HUES48 (cell line): Measurements from ENCODE around the gene NAA40.

ENCODE experiments used
- H3K27ac ChIP-seq: one replicate; pipeline ENCODE4 v1.7.0; 2013; ENCODE audit warnings: low read depth, low read length, inconsistent platforms
- H3K27me3 ChIP-seq: 2 replicates; pipeline ENCODE4 v1.6.1; 2013; ENCODE audit warnings: mild to moderate bottlenecking, low read length; ENCODE audit not compliant: control insufficient read depth, insufficient read depth
- H3K36me3 ChIP-seq: 2 replicates; pipeline ENCODE4 v1.6.1; 2013; ENCODE audit warnings: low read length; ENCODE audit not compliant: control insufficient read depth, insufficient read depth
- H3K4me1 ChIP-seq: 2 replicates; pipeline ENCODE4 v1.6.1; 2013; ENCODE audit warnings: mild to moderate bottlenecking, low read length; ENCODE audit not compliant: control insufficient read depth, insufficient read depth
- H3K4me3 ChIP-seq: 2 replicates; pipeline ENCODE4 v1.5.1; 2013; ENCODE audit warnings: mild to moderate bottlenecking, low read depth, low read length
- H3K9ac ChIP-seq: 2 replicates; pipeline ENCODE4 v1.6.1; 2013; ENCODE audit warnings: mild to moderate bottlenecking, low read depth, low read length, moderate library complexity
- H3K9me3 ChIP-seq: 2 replicates; pipeline ENCODE4 v1.6.1; 2013; ENCODE audit warnings: low read length; ENCODE audit not compliant: control insufficient read depth, insufficient read depth

NAA40 gene

DNA sequence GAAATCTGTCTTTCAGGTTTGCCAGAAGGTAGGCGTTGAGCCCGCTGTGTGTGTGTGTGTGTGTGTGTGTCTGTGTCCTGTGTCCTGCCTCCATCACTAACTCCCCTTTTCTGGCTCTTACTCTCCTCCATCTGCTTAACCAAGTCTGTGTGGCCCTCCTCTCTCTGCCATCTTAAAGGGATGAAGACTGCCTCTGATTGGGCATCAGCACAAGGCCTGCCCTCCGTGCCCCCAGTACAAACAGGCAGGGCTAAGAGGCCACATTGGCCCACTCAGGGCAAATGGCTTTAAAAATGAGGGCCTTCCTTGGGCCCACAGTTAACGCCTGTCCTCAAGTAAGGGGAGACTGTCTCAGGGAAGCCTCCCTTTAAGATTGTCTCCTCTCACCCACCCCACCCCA, 32.7 kb upstream of the NAA40 start:
- peaks cover 37% of the 10 kb centered on the region for H3K4me1 ChIP-seq
- no peak overlapping the region for H3K9ac ChIP-seq
- no peaks in the 10 kb centered on the region for H3K9me3 ChIP-seq
- H3K36me3 ChIP-seq: peaks cover 46% of the 10 kb centered on the region
- no peaks in the 10 kb centered on the region for H3K27me3 ChIP-seq
- no peak overlapping the region for H3K4me3 ChIP-seq
- H3K27ac ChIP-seq: no peak overlapping the region

DNA sequence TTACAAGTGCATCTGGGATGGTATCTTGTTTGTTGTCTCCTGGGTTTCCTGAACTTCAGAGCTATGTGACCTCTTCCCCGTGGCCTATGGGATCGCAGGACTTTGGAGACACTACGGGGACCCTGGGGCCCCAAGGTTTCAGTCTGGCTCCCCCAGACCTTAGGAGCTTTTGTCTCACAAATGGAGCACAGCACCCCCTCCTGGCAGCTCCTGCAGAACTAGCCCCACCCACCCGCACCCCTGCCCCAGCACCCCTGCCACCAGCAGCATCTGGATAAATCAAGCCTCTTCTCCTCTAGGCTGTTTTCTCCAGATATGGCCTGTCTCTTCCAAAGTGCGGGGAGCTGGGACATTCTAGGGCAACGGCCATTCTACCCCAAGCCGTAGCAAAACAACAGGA, 32.2 kb upstream of the NAA40 start:
- H3K9me3 ChIP-seq: no peaks in the 10 kb centered on the region
- H3K4me1 ChIP-seq: peaks cover 38% of the 10 kb centered on the region
- H3K27me3 ChIP-seq: no peaks in the 10 kb centered on the region
- H3K27ac ChIP-seq: no peak overlapping the region
- no peak overlapping the region for H3K9ac ChIP-seq
- H3K36me3 ChIP-seq: peaks cover 43% of the 10 kb centered on the region
- no peak overlapping the region for H3K4me3 ChIP-seq

DNA sequence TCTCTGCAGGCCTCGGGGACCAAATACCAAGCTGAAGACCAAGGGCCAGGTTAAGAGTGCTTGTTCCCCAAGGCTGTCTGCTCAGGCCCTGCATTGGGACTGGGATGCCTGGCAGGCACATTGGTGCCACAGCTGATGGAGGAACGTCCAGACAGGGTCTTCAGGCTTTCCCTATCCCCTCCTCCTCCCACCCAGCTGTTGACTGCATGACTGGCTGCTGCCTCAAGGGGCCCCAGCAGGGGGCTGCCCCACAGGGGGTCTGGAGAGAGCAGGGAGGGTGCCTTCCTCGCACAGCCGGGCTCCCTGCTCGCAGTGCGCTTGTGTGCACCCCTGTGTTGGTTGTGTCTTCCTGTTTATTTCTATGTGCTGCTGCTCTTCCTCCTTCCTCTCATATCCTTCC, 31.7 kb upstream of the NAA40 start:
- H3K9me3 ChIP-seq: no peaks in the 10 kb centered on the region
- H3K9ac ChIP-seq: no peak overlapping the region
- H3K36me3 ChIP-seq: peaks cover 39% of the 10 kb centered on the region
- H3K4me3 ChIP-seq: no peak overlapping the region
- H3K27me3 ChIP-seq: no peaks in the 10 kb centered on the region
- H3K4me1 ChIP-seq: peaks cover 38% of the 10 kb centered on the region
- H3K27ac ChIP-seq: no peak overlapping the region

DNA sequence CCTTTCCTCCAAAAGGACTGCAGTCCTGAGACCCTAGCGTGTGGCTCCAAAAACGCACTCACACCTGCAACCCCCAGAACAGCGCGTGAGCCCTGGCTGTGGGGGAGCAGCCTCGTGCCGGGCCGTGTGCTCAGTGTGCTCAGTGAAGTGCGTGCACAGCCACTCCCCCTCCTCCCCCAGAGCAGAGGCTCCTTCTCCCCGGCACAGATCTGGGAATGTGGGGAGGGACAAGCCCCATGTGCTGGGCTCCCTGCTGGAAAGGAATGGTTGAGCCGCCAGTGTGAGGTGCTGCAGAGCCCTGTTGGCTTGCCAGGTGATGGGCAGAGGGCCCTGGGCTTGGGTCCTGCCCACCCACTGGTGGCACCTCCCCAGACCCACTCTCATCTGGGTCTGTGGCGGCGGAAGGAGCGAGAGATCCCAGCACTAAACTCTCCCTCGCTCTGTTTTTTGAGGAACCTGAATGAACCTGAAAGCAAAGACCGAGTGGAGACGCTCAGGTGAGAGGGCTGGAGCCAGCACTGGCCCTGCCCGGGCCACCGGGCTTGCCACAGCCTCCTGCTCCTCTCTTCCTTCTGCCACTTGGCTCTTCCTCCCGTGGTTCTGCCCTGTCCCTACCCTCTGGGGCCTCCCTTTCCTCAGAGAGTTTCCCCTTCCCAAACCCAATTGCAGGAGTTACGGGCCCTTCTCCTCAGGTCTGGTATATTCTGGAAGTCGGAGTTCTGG, 30.8 kb upstream of the NAA40 start:
- no peak overlapping the region for H3K4me3 ChIP-seq
- H3K36me3 ChIP-seq: peaks cover 39% of the 10 kb centered on the region
- peak overlapping the region; percentile 52 for H3K27ac ChIP-seq
- no peaks in the 10 kb centered on the region for H3K27me3 ChIP-seq
- H3K9ac ChIP-seq: no peak overlapping the region
- no peaks in the 10 kb centered on the region for H3K9me3 ChIP-seq
- peaks cover 38% of the 10 kb centered on the region for H3K4me1 ChIP-seq

DNA sequence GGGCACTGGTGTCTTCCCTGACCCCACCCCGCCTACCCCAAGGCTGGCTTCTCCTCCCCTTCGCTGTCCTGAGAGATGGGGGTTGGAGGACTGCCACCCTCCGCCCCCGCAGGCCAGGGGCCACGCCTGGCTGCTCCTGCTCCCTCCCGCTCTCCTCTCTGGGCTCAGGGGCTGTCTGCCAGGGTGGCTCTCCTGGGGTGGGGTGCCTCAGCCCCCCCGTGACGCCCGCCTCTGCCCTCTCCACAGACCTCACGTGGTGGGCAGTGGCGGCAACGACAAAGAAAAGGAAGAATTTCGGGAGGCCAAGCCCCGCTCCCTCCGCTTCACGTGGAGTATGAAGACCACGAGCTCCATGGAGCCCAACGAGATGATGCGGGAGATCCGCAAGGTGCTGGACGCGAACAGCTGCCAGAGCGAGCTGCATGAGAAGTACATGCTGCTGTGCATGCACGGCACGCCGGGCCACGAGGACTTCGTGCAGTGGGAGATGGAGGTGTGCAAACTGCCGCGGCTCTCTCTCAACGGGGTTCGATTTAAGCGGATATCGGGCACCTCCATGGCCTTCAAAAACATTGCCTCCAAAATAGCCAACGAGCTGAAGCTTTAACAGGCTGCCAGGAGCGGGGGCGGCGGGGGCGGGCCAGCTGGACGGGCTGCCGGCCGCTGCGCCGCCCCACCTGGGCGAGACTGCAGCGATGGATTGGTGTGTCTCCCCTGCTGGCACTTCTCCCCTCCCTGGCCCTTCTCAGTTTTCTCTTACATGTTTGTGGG, 30.0 kb upstream of the NAA40 start:
- H3K27ac ChIP-seq: peak overlapping the region; percentile 67
- peaks cover 35% of the 10 kb centered on the region for H3K36me3 ChIP-seq

DNA sequence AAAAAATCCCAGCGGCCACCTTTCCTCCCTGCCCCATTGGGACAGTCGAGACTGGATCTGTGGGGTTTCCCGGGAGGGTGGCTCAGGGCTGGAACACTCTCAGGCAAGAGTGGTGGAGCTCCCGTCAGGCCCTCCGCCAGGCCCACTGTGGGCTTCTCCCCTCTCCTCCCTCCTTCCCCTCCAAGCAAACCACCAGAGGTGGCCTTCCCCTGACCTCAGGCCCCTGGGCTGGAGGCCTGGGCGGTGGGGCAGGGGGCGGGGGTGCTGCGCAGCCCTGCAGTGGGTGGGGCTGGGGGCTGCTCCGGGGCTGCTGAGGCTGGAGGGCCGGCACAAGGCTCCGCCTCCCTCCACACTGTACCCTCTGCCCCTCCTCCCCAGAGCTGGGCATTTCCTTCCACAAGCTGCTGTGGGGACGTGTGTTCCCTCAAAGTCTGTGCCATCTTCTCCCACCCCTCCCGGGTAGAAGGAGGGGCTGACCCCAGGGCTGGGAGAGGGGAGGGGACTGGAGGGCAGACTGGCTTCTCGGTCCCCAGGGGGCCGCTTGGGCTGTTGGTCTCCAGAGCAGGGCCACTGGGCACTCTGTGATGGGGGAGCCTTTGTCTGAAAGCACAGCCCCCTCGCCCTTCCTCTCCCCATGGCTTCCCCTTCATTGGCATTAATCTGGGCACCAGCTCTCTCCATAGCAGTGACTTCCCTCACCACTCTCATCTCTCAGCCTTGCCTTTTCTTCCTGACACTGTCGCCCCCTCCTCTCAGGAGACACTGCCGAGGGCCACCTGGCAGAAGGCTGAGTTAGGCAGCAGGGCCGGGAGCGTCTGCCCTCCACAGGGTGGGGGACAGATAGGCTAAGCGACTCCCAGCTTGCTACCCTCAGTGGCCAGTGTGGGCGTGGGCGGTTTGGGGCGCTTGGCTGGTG, 29.0 kb upstream of the NAA40 start:
- Histone ChIP-seq H3K9ac (no peak overlapping the region), H3K9me3 (no peaks in the 10 kb centered on the region), H3K36me3 (peaks cover 36% of the 10 kb centered on the region), H3K27me3 (no peaks in the 10 kb centered on the region), H3K4me3 (peak overlapping the region; percentile 26; the same call in 1 of the 2 replicates), H3K4me1 (peaks cover 40% of the 10 kb centered on the region), H3K27ac (peak overlapping the region; percentile 67)

More for the DNA sequence above, 30.0 kb upstream of the NAA40 start:
- Histone ChIP-seq H3K4me1 (peaks cover 38% of the 10 kb centered on the region), H3K27me3 (no peaks in the 10 kb centered on the region), H3K9ac (no peak overlapping the region), H3K9me3 (no peaks in the 10 kb centered on the region), H3K4me3 (no peak overlapping the region)

DNA sequence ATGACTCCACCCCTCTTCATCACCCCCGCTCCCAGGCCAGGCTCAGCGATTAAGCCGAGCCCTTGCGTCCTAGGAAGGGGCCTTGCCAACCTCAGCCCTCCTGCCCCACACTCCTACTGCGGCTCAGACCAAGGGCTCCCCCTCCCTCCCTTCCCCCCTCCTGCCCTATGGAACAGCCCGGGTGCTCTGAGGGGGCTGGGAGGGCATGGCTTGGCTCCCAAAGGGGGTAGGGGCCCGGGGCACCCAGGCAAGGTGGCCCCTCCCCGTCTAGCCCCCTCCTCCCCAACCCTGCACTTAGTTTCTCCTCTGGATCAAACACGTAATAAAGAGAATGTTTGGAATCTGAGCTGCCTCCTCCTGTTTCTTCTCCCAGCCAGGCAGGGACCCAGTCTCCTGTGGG, 28.1 kb upstream of the NAA40 start:
- Histone ChIP-seq H3K9ac (no peak overlapping the region), H3K27ac (peak overlapping the region; percentile 69)

DNA sequence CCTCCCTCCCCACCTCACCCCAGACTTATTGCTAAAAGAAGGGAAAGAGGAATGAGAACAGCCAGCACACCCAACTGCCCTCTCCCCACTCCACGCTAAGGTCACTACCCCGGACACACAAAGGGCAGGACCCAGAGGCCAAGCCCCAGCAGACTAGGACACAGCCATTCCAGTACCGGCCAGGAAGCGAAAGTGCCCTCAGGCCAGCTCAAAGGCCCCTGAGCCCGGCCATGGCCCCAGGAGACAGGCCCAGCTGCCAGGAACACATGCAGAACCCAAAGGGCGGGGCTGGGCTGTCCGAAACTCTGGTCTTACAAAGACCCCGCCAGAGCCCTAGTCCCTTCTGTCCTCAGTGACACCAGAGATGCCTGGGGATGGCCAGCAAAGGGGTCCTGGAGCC, 27.4 kb upstream of the NAA40 start:
- H3K9ac ChIP-seq: no peak overlapping the region
- H3K4me1 ChIP-seq: peaks cover 44% of the 10 kb centered on the region
- H3K36me3 ChIP-seq: peaks cover 29% of the 10 kb centered on the region

More for the DNA sequence above, 28.1 kb upstream of the NAA40 start:
- Histone ChIP-seq H3K36me3 (peaks cover 34% of the 10 kb centered on the region), H3K4me3 (no peak overlapping the region), H3K9me3 (no peaks in the 10 kb centered on the region), H3K4me1 (peaks cover 44% of the 10 kb centered on the region), H3K27me3 (no peaks in the 10 kb centered on the region)

DNA sequence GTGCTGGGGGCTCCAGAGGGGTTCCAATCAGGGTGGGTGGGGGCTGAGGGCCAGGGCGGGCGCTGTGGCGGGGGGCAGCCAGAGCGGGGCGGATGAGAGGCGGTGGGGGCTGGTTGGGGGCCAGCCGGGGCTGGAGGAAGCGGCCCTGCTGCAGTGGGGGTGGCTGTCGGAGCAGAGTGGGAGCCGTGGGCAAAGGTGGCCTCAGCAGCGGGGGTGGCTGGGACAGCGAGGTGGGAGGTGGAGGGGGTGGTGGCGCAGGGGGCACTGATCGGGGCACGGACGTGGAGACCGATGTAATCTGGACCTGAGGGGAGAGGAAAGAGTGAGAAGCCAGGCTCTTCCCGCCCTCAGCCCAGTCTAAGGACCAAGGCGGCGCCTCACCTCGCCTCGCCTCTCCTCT, 26.9 kb upstream of the NAA40 start:
- Histone ChIP-seq H3K4me3 (no peak overlapping the region), H3K9ac (no peak overlapping the region), H3K4me1 (peaks cover 42% of the 10 kb centered on the region), H3K9me3 (no peaks in the 10 kb centered on the region), H3K36me3 (peaks cover 29% of the 10 kb centered on the region), H3K27ac (no peak overlapping the region), H3K27me3 (no peaks in the 10 kb centered on the region)

More for the DNA sequence above, 27.4 kb upstream of the NAA40 start:
- no peak overlapping the region for H3K4me3 ChIP-seq
- H3K27ac ChIP-seq: no peak overlapping the region
- no peaks in the 10 kb centered on the region for H3K9me3 ChIP-seq
- no peaks in the 10 kb centered on the region for H3K27me3 ChIP-seq

DNA sequence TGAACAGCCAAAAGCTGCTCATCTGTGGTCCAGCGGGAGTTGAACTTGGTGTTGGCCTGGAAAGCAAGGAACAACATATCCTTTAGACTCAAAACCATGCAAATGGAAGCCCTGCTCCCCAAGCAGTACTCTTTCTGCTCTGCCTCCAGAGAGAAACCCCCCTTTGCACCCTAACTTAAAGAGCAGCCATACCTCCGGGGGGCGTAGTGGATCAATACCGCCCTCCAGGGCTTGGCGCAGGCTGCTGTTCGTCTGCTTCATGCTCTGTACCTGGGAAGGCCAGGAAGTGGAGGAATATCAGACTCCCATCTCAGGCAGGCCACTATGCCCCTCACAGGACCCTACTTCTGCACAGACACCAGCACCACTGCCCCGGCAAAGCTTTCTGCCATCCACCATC, 26.1 kb upstream of the NAA40 start:
- peaks cover 38% of the 10 kb centered on the region for H3K4me1 ChIP-seq
- no peaks in the 10 kb centered on the region for H3K27me3 ChIP-seq
- H3K4me3 ChIP-seq: no peak overlapping the region
- H3K27ac ChIP-seq: no peak overlapping the region
- H3K9me3 ChIP-seq: no peaks in the 10 kb centered on the region
- H3K36me3 ChIP-seq: peaks cover 29% of the 10 kb centered on the region
- no peak overlapping the region for H3K9ac ChIP-seq
